Measurements from ENCODE around the gene BCKDHA. TPM values are rescaled to one million over a fixed set of nuclear protein-coding genes. Genes with fewer than 3 reads are reported as not detected.
"Not testable (repeated sequence)": the region's sequence is repeated elsewhere in the genome, so short reads cannot be mapped to it uniquely, and the experiment has no call there.

Gene BCKDHA
- total RNA-seq, 3 donors from 2014 or later: 23.7 to 29.1 (median 26.7) TPM

DNA sequence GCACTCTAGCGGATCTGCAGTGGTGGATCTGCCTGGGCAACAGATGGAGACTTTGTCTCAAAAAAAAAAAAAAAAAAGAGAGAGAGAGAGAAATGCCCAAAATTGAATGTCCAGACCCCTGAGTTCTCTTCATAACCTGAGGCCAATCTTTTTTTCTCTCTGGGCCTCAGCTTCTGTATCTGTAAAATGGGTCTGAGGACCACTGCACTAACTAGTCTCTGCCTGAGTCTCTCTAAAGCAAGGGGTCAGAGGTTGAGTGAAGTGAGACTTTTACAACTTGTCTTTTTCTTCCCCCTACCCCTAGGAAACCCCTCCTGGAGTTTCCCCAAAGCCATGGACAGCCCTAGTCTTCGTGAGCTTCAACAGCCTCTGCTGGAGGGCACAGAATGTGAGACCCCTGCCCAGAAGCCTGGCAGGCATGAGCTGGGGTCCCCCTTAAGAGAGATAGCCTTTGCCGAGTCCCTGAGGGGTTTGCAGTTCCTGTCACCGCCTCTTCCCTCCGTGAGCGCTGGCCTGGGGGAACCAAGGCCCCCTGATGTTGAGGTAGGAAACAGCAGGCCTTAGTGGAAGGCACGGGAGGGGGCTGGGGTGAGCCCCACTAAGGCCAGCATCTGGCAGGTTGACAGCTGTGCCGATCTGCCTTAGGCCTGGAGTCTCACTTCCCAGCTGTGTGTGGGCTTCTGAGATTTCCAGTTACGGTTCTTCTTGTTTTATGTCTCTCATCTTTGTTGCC, 19.5 kb upstream of the BCKDHA start:
- peaks cover 3% of the 10 kb centered on the region for H3K36me3 Mint-ChIP-seq (ENCODE audit: insufficient read depth)

DNA sequence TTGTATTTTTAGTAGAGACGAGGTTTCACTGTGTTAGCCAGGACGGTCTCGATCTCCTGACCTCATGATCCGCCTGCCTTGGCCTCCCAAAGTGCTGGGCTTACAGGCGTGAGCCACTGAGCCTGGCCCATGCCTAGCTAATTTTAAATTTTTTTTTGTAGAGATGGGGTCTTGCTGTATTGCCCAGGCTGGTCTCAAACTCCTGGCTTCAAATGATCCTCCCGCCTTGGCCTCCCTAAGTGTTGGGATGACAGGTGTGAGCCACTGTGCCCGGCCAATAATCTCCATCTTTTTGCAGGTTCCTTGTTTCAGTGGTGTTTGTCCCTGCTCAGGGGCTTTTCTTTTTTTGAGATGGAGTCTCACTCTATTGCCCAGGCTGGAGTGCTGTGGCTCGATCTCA, 16.1 kb upstream of the BCKDHA start:
- H3K9me3 Mint-ChIP-seq; DNase-seq; H3K4me3 Mint-ChIP-seq; H3K27me3 Mint-ChIP-seq (ENCODE audit: low read depth); ATAC-seq; H3K4me1 Mint-ChIP-seq (ENCODE audit: low read depth); H3K36me3 Mint-ChIP-seq (ENCODE audit: insufficient read depth): not testable (repeated sequence)

More for the DNA sequence above, 19.5 kb upstream of the BCKDHA start:
- H3K27me3 Mint-ChIP-seq (ENCODE audit: low read depth): no peaks in the 10 kb centered on the region
- H3K4me1 Mint-ChIP-seq (ENCODE audit: low read depth): peaks cover 10% of the 10 kb centered on the region
- no peak for DNase-seq
- H3K4me3 Mint-ChIP-seq: no peak overlapping the region
- peak; percentile 54 to 58 for ATAC-seq
- no peaks in the 10 kb centered on the region for H3K9me3 Mint-ChIP-seq

DNA sequence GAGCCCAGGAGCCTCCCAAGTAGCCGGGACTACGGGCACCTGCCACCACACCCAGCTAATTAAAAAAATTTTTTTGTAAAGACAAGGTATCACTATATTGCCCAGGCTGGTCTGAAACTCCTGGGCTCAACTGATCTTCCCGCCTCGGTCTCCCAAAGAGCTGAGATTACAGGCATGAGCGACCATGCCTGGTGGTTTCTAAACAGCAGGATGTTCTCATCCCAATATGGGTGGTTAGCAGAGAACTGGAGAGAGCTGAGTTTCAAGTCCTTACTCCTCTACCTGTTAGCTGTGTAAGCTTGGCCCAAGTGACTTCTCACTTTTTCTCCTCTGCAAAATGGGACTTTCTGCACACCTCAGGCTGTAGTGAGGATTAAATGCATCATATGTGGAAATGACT, 13.3 kb upstream of the BCKDHA start:
- no peak for ATAC-seq
- Mint-ChIP-seq H3K4me1 (ENCODE audit: low read depth) (no peaks in the 10 kb centered on the region), H3K4me3 (no peak overlapping the region), H3K9me3 (no peaks in the 10 kb centered on the region), H3K36me3 (ENCODE audit: insufficient read depth) (peaks cover 10% of the 10 kb centered on the region), H3K27me3 (ENCODE audit: low read depth) (no peaks in the 10 kb centered on the region)
- DNase-seq: no peak

GRCh38 chr19:41386442-41386841, 11.2 kb upstream of the BCKDHA start:
- Mint-ChIP-seq H3K36me3 (ENCODE audit: insufficient read depth) (peaks cover 20% of the 10 kb centered on the region), H3K27me3 (ENCODE audit: low read depth) (no peaks in the 10 kb centered on the region), H3K9me3 (no peaks in the 10 kb centered on the region)

GRCh38 chr19:41391618-41392017, 6.0 kb upstream of the BCKDHA start:
- Mint-ChIP-seq H3K4me3 (no peak overlapping the region), H3K4me1 (ENCODE audit: low read depth) (peaks cover 12% of the 10 kb centered on the region), H3K36me3 (ENCODE audit: insufficient read depth) (peaks cover 25% of the 10 kb centered on the region), H3K27me3 (ENCODE audit: low read depth) (no peaks in the 10 kb centered on the region), H3K9me3 (no peaks in the 10 kb centered on the region)
- no peak for ATAC-seq
- DNase-seq: no peak

More at GRCh38 chr19:41386442-41386841, 11.2 kb upstream of the BCKDHA start:
- DNase-seq (no peak), ATAC-seq (no peak)
- no peak overlapping the region for H3K4me3 Mint-ChIP-seq
- H3K4me1 Mint-ChIP-seq (ENCODE audit: low read depth): no peaks in the 10 kb centered on the region

- Mint-ChIP-seq H3K9me3 (no peaks in the 10 kb centered on the region), H3K4me1 (ENCODE audit: low read depth) (peaks cover 14% of the 10 kb centered on the region), H3K4me3 (no peak overlapping the region), H3K36me3 (ENCODE audit: insufficient read depth) (peaks cover 25% of the 10 kb centered on the region), H3K27me3 (ENCODE audit: low read depth) (no peaks in the 10 kb centered on the region)
- ATAC-seq: no peak
- no peak for DNase-seq
These were observed 4.8 kb upstream of the BCKDHA start for GRCh38 chr19:41392775-41393174.

- DNase-seq: no peak
- H3K9me3 Mint-ChIP-seq: no peaks in the 10 kb centered on the region
- H3K27me3 Mint-ChIP-seq (ENCODE audit: low read depth): no peaks in the 10 kb centered on the region
- peaks cover 31% of the 10 kb centered on the region for H3K4me1 Mint-ChIP-seq (ENCODE audit: low read depth)
- peaks cover 22% of the 10 kb centered on the region for H3K36me3 Mint-ChIP-seq (ENCODE audit: insufficient read depth)
- peak overlapping the region; percentile 99 for H3K4me3 Mint-ChIP-seq
- no peak for ATAC-seq
These were observed 2.3 kb upstream of the BCKDHA start for GRCh38 chr19:41395355-41395754.

DNA sequence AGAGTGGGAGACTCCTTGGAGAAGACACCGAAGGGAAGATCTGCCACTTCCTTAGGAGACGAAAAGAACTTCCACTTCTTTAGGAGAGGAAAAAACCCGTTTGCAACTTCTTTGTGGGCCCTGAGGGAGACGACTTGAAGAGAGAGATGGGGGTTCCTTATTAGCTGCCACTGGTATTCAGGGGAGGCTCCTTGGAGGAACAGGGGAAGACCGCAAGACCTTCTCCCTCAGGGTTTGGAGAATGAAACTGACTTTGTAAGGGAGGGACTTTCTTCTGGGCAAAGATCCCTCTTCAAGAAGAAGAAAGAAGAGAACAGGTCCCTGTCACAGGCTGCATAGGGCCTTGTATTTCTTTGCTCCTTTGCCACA, 416 bp downstream of the BCKDHA start:
- Mint-ChIP-seq H3K4me3 (peak overlapping the region; percentile 99), H3K36me3 (ENCODE audit: insufficient read depth) (peaks cover 14% of the 10 kb centered on the region), H3K27me3 (ENCODE audit: low read depth) (no peaks in the 10 kb centered on the region), H3K9me3 (no peaks in the 10 kb centered on the region), H3K4me1 (ENCODE audit: low read depth) (peaks cover 39% of the 10 kb centered on the region)
- no peak for ATAC-seq
- no peak for DNase-seq

DNA sequence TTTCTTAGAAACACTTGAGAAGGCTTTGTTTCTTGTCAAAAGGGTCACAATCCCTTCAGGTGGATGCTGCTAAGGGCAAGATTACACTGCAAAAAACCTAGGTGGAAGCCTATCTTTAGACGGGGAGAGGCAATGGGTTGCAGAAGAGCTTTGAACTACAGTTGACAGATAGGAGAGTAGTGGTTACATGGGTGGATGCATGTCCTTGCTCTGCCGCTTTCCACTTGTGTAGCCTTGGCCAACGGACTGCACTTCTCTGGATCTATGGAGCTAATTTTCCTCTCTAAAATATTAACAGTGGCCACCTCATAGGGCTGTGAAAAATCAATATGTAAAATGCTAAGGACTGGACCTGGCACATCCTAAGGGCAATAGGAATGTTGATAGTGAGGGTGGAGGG, 980 bp downstream of the BCKDHA start:
- peaks cover 39% of the 10 kb centered on the region for H3K4me1 Mint-ChIP-seq (ENCODE audit: low read depth)
- no peaks in the 10 kb centered on the region for H3K27me3 Mint-ChIP-seq (ENCODE audit: low read depth)
- no peak for ATAC-seq
- peaks cover 14% of the 10 kb centered on the region for H3K36me3 Mint-ChIP-seq (ENCODE audit: insufficient read depth)
- DNase-seq: no peak
- H3K9me3 Mint-ChIP-seq: no peaks in the 10 kb centered on the region
- peak overlapping the region; percentile 99 for H3K4me3 Mint-ChIP-seq

DNA sequence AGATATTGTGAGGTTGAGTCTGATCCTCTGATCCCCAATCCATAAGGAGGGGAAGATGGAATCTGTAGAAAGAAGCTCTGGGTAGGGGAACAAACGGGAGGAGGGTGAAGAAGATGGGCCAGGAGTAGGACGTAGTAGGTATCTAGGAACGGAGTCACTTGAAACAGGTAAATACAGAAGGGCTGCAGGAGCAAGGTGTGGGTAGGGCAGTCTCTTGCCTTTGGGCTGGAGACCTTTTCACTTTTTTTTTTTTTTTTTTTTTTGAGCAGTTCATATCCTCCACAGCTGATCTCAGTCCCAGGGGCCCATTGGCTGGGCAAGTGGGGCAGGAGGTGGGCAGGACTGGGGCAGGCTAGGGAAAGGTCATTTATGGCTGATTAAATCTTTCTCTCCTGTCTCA, 1.5 kb downstream of the BCKDHA start:
- ATAC-seq (no peak), DNase-seq (no peak)
- H3K36me3 Mint-ChIP-seq (ENCODE audit: insufficient read depth): peaks cover 14% of the 10 kb centered on the region
- peaks cover 41% of the 10 kb centered on the region for H3K4me1 Mint-ChIP-seq (ENCODE audit: low read depth)
- H3K27me3 Mint-ChIP-seq (ENCODE audit: low read depth): no peaks in the 10 kb centered on the region
- H3K9me3 Mint-ChIP-seq: no peaks in the 10 kb centered on the region
- H3K4me3 Mint-ChIP-seq: peak overlapping the region; percentile 99

GRCh38 chr19:41399525-41399924, 1.9 kb downstream of the BCKDHA start:
- Mint-ChIP-seq H3K27me3 (ENCODE audit: low read depth) (no peaks in the 10 kb centered on the region), H3K4me3 (no peak overlapping the region), H3K36me3 (ENCODE audit: insufficient read depth) (peaks cover 14% of the 10 kb centered on the region), H3K9me3 (no peaks in the 10 kb centered on the region), H3K4me1 (ENCODE audit: low read depth) (peaks cover 41% of the 10 kb centered on the region)
- DNase-seq: no peak
- ATAC-seq: no peak

GRCh38 chr19:41401483-41401882, 3.9 kb downstream of the BCKDHA start:
- H3K9me3 Mint-ChIP-seq: no peaks in the 10 kb centered on the region
- ATAC-seq (no peak), DNase-seq (no peak)
- no peaks in the 10 kb centered on the region for H3K27me3 Mint-ChIP-seq (ENCODE audit: low read depth)
- peaks cover 5% of the 10 kb centered on the region for H3K36me3 Mint-ChIP-seq (ENCODE audit: insufficient read depth)
- H3K4me3 Mint-ChIP-seq: no peak overlapping the region
- peaks cover 30% of the 10 kb centered on the region for H3K4me1 Mint-ChIP-seq (ENCODE audit: low read depth)

DNA sequence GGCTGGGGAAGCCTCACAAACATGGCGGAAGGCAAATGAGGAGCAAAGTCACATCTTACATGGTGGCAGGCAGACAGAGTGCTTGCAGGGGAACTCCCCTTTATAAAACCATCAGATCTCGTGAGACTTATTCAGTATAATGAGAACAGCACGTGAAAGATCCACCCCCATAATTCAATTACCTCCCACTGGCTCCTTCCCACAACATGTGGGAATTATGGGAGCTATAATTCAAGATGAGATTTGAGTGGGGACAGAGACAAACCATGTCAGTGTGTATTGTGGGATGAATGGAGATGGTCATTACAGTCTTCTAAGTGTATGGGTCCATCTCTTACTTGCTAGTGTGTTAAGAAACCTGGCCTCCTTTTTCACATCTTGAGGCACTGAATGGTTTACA, 4.4 kb downstream of the BCKDHA start:
- no peaks in the 10 kb centered on the region for H3K27me3 Mint-ChIP-seq (ENCODE audit: low read depth)
- no peaks in the 10 kb centered on the region for H3K9me3 Mint-ChIP-seq
- no peak overlapping the region for H3K4me3 Mint-ChIP-seq
- DNase-seq (no peak), ATAC-seq (no peak)
- H3K36me3 Mint-ChIP-seq (ENCODE audit: insufficient read depth): peaks cover 4% of the 10 kb centered on the region
- peaks cover 29% of the 10 kb centered on the region for H3K4me1 Mint-ChIP-seq (ENCODE audit: low read depth)

GRCh38 chr19:41403181-41403970, 5.8 kb downstream of the BCKDHA start:
- Mint-ChIP-seq H3K36me3 (ENCODE audit: insufficient read depth) (peaks cover 4% of the 10 kb centered on the region), H3K27me3 (ENCODE audit: low read depth) (no peaks in the 10 kb centered on the region), H3K4me3 (no peak overlapping the region), H3K4me1 (ENCODE audit: low read depth) (peaks cover 21% of the 10 kb centered on the region), H3K9me3 (no peaks in the 10 kb centered on the region)
- ATAC-seq (peak in 1 of 2 donors; percentile 10), DNase-seq (no peak)

GRCh38 chr19:41405776-41406175, 8.2 kb downstream of the BCKDHA start:
- H3K27me3 Mint-ChIP-seq (ENCODE audit: low read depth): no peaks in the 10 kb centered on the region
- DNase-seq (no peak), ATAC-seq (no peak)
- H3K4me1 Mint-ChIP-seq (ENCODE audit: low read depth): peaks cover 19% of the 10 kb centered on the region
- H3K36me3 Mint-ChIP-seq (ENCODE audit: insufficient read depth): peaks cover 4% of the 10 kb centered on the region
- no peak overlapping the region for H3K4me3 Mint-ChIP-seq
- H3K9me3 Mint-ChIP-seq: no peaks in the 10 kb centered on the region
